ENCODE data around the gene NFYC. TPM values are rescaled to one million over a fixed set of nuclear protein-coding genes. Genes with fewer than 3 reads are reported as not detected.

NFYC gene
- total RNA-seq, 4 donors from 2014 or later: 29.8 to 44.6 (median 32.4) TPM

Small RNA genes lying within 50 kb of the gene (small RNA-seq; reads per million reads assigned to genes)
- gene MIR30C1 (5.3 reads per million, percentile 78 among the genes with 10 or more reads in this experiment), gene MIR30E (285 reads per million, percentile 97 among the genes with 10 or more reads in this experiment), gene RN7SL326P (not detected)

Other genes with a start within 250 kb of the NFYC start
- gene ZFP69B, start 241.2 kb upstream of the NFYC start, total RNA-seq: 1 to 10 TPM in 3 of 4 donors, under 1 TPM in 1; 0.56 to 1.9 (median 1.2) TPM
- 1 to 10 TPM; 1.1 to 5.2 (median 2.6) TPM for gene ZFP69, start 214.4 kb upstream of the NFYC start, total RNA-seq
- gene EXO5, start 182.9 kb upstream of the NFYC start, total RNA-seq: 1 to 10 TPM; 3.9 to 9.1 (median 6.5) TPM
- 1 to 10 TPM; 2.0 to 4.9 (median 3.0) TPM for gene ZNF684, start 160.1 kb upstream of the NFYC start, total RNA-seq
- 1 to 10 TPM in 3 of 4 donors, under 1 TPM in 1; 0.79 to 2.2 (median 1.7) TPM for gene RIMS3, start 26.0 kb upstream of the NFYC start, total RNA-seq
- 1 to 10 TPM in 1 of 4 donors, under 1 TPM in 3; 0.28 to 1.6 (median 0.83) TPM for gene KCNQ4, start 92.1 kb downstream of the NFYC start, total RNA-seq
- 10 to 100 TPM in 3 of 4 donors, 1 to 10 TPM in 1; 5.8 to 21.6 (median 13.6) TPM for gene CITED4, start 170.7 kb downstream of the NFYC start, total RNA-seq